Activated CD4-positive, alpha-beta T cell treated with anti-CD3 and anti-CD28 coated beads, Interleukin-2, amount 10 ng/mL, durations not matched to agents 7 days and 5 days (primary cell): ENCODE data around the gene PEX11G. TPM values are rescaled to one million over a fixed set of nuclear protein-coding genes. Genes with fewer than 3 reads are reported as not detected.
"Not testable (repeated sequence)": the region's sequence is repeated elsewhere in the genome, so short reads cannot be mapped to it uniquely, and the experiment has no call there.

Source experiments
- CTCF ChIA-PET: fragments of 350-600 bp; sonication (Branson Sonifier 250); formaldehyde crosslinking; loops from one replicate; lab custom pipeline; 2021; ENCODE audit warnings: antibody characterized with exemption; lab: Charles Lee
- POLR2A ChIA-PET: fragments of 350-600 bp; sonication (Branson Sonifier 250); formaldehyde crosslinking; loops from one replicate; lab custom pipeline; 2021; ENCODE audit warnings: antibody characterized with exemption; lab: Charles Lee
- DNase-seq: peaks from one replicate; pipeline ENCODE4 v3.0.0-alpha.2; 2020
- H3K27ac Mint-ChIP-seq: one replicate; pipeline ENCODE4 v1.8.0; 2021; ENCODE audit warnings: mild to moderate bottlenecking, moderate library complexity, mixed read lengths
- H3K27me3 Mint-ChIP-seq: one replicate; pipeline ENCODE4 v1.8.0; 2021; ENCODE audit warnings: mixed read lengths
- H3K36me3 Mint-ChIP-seq: one replicate; pipeline ENCODE4 v1.8.0; 2021; ENCODE audit warnings: low read depth, mixed read lengths
- H3K4me1 Mint-ChIP-seq: one replicate; pipeline ENCODE4 v1.8.0; 2021; ENCODE audit warnings: mixed read lengths
- H3K4me3 Mint-ChIP-seq: one replicate; pipeline ENCODE4 v1.8.0; 2021; ENCODE audit warnings: mild to moderate bottlenecking, moderate library complexity, mixed read lengths
- H3K9me3 Mint-ChIP-seq: one replicate; pipeline ENCODE4 v1.8.0; 2021; ENCODE audit warnings: mixed read lengths
- total RNA-seq, 2 experiments: library from RNA; stranded (reverse); gene quantifications; one replicate each; pipeline ENCODE4 v1.2.3, GENCODE V29; 2021

Gene PEX11G
- total RNA-seq, 2 experiments from 2014 or later, result 0.46 to 0.67 TPM

DNA sequence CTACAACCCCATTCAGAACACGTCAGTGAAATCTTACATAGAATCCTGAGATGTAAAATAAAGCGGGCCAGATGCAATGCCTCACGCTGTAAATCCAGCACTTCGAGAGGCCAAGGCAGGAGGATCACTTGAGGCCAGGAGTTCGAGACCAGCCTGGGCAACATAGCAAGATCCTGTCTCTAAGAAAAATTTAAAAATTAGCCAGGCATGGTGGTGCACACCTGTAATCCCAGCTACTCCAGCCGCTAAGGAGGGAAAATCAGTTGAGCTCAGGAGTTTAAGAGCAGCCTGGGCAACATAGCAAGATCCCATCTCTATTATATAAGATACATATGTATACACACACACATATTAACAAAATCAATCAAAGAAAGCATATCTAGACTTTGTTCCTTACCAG, 41.2 kb downstream of the PEX11G start:
- Mint-ChIP-seq H3K9me3 (peaks cover 11% of the 10 kb centered on the region), H3K4me3 (no peak overlapping the region), H3K4me1 (no peaks in the 10 kb centered on the region), H3K36me3 (peaks cover 59% of the 10 kb centered on the region), H3K27me3 (no peaks in the 10 kb centered on the region), H3K27ac (no peak overlapping the region)
- no peak for DNase-seq
- ChIA-PET POLR2A (no interaction called here), CTCF (no interaction called here)

DNA sequence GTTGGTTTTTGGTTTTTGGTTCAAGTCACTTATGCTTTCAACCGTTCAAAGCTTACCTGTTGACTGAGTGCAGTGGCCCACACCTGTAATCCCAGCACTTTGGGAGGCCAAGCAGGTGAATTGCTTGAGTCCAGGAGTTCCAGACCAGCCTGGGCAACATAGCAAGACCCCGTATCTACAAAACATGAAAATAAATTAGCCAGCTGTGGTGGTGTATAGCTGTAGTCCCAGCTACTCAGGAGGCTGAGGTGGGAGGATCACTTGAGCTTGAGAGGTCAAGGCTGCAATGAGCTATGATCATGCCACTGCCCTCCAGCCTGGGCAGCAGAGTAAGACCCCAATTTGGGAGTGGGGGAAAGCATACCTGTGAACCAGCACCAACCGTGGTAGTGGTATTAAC, 43.7 kb downstream of the PEX11G start:
- H3K27ac Mint-ChIP-seq, result no peak overlapping the region
- no peak for DNase-seq
- H3K4me3 Mint-ChIP-seq, result no peak overlapping the region
- H3K36me3 Mint-ChIP-seq, result peaks cover 55% of the 10 kb centered on the region
- peaks cover under 1% of the 10 kb centered on the region for H3K9me3 Mint-ChIP-seq
- no peaks in the 10 kb centered on the region for H3K4me1 Mint-ChIP-seq
- POLR2A ChIA-PET, result no interaction called here
- no peaks in the 10 kb centered on the region for H3K27me3 Mint-ChIP-seq
- CTCF ChIA-PET, result interaction anchor here (0.6 kb wide), 1 partner anchor 332 kb away, joined by 6 read pairs; no protein-coding TSS in a partner anchor

DNA sequence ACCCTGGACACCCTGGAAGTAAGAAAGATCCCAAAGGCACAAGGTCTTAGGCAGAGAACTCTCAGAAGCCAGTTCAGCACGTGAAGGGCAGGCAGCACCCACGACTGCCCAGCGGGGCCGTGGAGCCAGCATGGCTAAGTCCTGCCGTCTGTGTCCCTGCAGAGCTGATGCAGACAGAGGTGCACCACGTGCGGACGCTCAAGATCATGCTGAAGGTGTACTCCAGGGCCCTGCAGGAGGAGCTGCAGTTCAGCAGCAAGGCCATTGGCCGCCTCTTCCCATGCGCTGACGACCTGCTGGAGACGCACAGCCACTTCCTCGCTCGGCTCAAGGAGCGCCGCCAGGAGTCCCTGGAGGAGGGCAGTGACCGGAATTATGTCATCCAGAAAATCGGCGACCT, 44.8 kb downstream of the PEX11G start:
- H3K9me3 Mint-ChIP-seq, result no peaks in the 10 kb centered on the region
- no peaks in the 10 kb centered on the region for H3K27me3 Mint-ChIP-seq
- H3K36me3 Mint-ChIP-seq, result peaks cover 58% of the 10 kb centered on the region
- CTCF ChIA-PET, result no interaction called here
- POLR2A ChIA-PET, result no interaction called here
- DNase-seq, result no peak
- H3K4me3 Mint-ChIP-seq, result no peak overlapping the region
- H3K4me1 Mint-ChIP-seq, result no peaks in the 10 kb centered on the region
- peak overlapping the region; percentile 68 for H3K27ac Mint-ChIP-seq

DNA sequence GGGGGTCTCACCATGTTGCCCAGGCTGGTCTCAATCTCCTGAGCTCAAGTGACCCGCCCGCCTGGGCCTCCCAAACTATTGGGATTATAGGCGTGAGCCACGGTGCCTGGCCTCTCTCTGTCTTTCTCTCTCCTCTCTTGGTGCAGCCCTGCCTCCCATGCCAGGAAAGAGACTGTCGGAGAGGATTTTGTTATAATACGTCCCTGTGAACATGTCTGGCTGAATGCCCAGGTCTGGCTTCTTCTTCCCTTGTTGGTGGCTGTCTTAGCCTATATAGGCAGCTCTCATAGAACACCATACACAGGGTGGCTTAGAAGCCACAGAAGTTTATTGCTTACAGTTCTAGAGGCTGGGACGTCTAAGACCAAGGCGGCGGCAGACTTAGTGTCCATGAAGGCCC, 46.4 kb downstream of the PEX11G start:
- H3K27ac Mint-ChIP-seq, result no peak overlapping the region
- no peak overlapping the region for H3K4me3 Mint-ChIP-seq
- DNase-seq, result no peak
- H3K27me3 Mint-ChIP-seq, result no peaks in the 10 kb centered on the region
- ChIA-PET CTCF (interaction anchor here (0.6 kb wide), 1 partner anchor 47 kb away, joined by 3 read pairs; no protein-coding TSS in a partner anchor), POLR2A (no interaction called here)
- peaks cover 43% of the 10 kb centered on the region for H3K36me3 Mint-ChIP-seq
- no peaks in the 10 kb centered on the region for H3K9me3 Mint-ChIP-seq
- no peaks in the 10 kb centered on the region for H3K4me1 Mint-ChIP-seq

- peaks cover 44% of the 10 kb centered on the region for H3K36me3 Mint-ChIP-seq
- H3K4me1 Mint-ChIP-seq, result no peaks in the 10 kb centered on the region
- H3K27ac Mint-ChIP-seq, result no peak overlapping the region
- no peaks in the 10 kb centered on the region for H3K9me3 Mint-ChIP-seq
- H3K4me3 Mint-ChIP-seq, result no peak overlapping the region
- DNase-seq, result no peak
- no peaks in the 10 kb centered on the region for H3K27me3 Mint-ChIP-seq
- POLR2A ChIA-PET, result no interaction called here
- CTCF ChIA-PET, result interaction anchor here (0.6 kb wide), 1 partner anchor 30 kb away, joined by 3 read pairs; no protein-coding TSS in a partner anchor
Observed at GRCh38 chr19:7441468-7442146, 47.2 kb downstream of the PEX11G start.

- H3K4me3 Mint-ChIP-seq, result no peak overlapping the region
- no peak overlapping the region for H3K27ac Mint-ChIP-seq
- POLR2A ChIA-PET, result no interaction called here
- no peaks in the 10 kb centered on the region for H3K27me3 Mint-ChIP-seq
- no peaks in the 10 kb centered on the region for H3K9me3 Mint-ChIP-seq
- no peak for DNase-seq
- peaks cover 52% of the 10 kb centered on the region for H3K36me3 Mint-ChIP-seq
- CTCF ChIA-PET, result interaction anchor here (0.6 kb wide), 1 partner anchor 1459 kb away, joined by 3 read pairs; no protein-coding TSS in a partner anchor
- no peaks in the 10 kb centered on the region for H3K4me1 Mint-ChIP-seq
Observed at GRCh38 chr19:7440188-7440975, 48.5 kb downstream of the PEX11G start.

DNA sequence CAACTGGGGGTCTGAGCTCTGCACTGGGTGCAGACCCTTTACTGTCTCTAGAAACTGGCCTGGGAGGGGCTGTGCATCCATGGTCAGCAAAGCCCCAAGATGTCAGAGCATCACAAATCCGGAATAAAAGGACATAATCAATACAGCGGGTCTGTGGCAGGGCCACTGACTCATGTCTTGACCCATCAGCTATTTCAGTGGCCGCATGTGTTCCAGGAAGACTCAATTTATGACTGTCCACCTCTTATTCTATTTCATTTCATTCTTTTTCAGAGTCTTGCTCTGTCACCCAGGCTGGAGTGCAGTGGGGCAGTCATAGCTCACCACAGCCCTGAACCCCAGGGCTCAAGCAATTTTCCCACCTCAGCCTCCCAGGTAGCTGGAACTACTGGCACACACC, 53.2 kb downstream of the PEX11G start:
- no peaks in the 10 kb centered on the region for H3K27me3 Mint-ChIP-seq
- ChIA-PET POLR2A (no interaction called here), CTCF (no interaction called here)
- peaks cover 34% of the 10 kb centered on the region for H3K36me3 Mint-ChIP-seq
- H3K4me3 Mint-ChIP-seq, result no peak overlapping the region
- no peaks in the 10 kb centered on the region for H3K4me1 Mint-ChIP-seq
- H3K9me3 Mint-ChIP-seq, result no peaks in the 10 kb centered on the region
- DNase-seq, result no peak
- no peak overlapping the region for H3K27ac Mint-ChIP-seq

DNA sequence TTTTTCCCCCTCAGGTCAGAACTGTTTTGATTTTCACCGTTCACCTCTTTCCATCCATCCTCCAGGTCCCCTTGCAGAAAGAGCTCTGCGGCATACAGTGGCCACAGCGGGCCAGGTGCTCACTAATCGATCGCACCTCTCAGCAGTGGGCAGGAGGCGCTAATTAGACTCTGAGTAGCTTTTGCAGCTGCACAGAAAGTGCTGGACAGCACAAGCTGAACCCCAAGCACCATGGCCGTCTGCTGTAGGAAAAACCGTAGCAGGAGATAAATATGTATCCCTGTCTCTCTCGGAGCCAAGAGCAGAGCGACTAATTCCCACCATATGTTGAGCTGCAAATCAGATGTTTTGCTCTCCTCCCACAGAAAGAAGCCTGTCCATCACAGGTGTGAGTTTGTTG, 54.4 kb downstream of the PEX11G start:
- POLR2A ChIA-PET, result no interaction called here

DNA sequence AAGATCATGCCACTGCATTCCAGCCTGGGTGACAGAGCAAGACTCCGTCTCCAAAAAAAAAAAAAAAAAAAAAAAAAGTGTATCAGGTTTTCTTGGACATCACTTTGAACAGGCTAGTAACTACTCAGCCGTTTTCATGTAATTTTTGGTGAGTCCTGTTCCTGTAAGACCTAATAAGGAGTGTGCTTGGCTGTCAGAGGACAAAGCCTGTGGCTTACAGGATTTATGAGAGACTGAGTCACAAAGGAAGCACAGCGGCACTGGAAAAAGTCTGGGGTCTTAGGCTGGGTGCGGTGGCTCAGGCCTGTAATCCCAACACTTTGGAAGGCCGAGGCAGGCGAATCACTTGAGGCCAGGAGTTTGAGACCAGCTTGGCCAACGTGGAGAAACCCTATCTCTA, 55.4 kb downstream of the PEX11G start:
- H3K27me3 Mint-ChIP-seq, H3K9me3 Mint-ChIP-seq, DNase-seq, POLR2A ChIA-PET, H3K4me1 Mint-ChIP-seq, H3K27ac Mint-ChIP-seq, H3K4me3 Mint-ChIP-seq: not testable (repeated sequence)
- peaks cover 33% of the 10 kb centered on the region for H3K36me3 Mint-ChIP-seq
- CTCF ChIA-PET, result interaction anchor here (1.3 kb wide), 1 partner anchor 92 kb away, joined by 3 read pairs; no protein-coding TSS in a partner anchor

More for the DNA sequence above, 54.4 kb downstream of the PEX11G start:
- Mint-ChIP-seq H3K27me3 (no peaks in the 10 kb centered on the region), H3K9me3 (no peaks in the 10 kb centered on the region), H3K4me3 (no peak overlapping the region), H3K4me1 (no peaks in the 10 kb centered on the region), H3K27ac (no peak overlapping the region), H3K36me3 (peaks cover 29% of the 10 kb centered on the region)
- CTCF ChIA-PET, result no interaction called here
- no peak for DNase-seq

DNA sequence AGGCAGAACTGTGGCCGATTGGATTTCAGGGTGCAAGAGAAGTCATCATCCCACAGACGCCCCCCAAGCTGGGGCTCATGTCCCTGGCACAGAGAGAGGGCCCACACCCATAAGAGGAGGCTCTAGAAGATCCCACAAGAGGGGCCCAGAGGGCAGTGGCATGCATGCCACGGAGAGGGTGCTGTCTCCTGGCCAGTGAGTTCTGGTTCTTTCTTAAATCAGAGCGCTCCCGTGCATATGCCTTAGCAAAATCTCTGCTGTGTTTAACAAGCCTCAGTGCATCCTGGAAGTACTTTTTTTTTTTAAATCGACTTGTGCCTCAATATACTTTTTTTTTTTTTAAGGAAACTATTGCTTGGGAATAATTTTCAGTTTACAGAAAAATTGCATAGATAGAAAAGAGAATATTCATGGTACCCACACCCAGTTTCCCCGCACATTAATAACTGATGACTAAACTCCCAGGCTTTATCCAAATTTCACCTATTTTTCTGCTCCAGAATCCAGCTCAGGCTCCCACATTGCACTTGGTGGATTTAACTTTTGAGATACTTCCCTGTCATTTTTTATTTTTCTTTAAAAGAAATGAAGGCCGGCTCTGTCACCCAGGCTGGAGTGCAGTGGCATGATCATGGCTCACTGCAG, 59.1 kb downstream of the PEX11G start:
- H3K27ac Mint-ChIP-seq, result no peak overlapping the region
- peaks cover 30% of the 10 kb centered on the region for H3K36me3 Mint-ChIP-seq
- H3K9me3 Mint-ChIP-seq, result no peaks in the 10 kb centered on the region
- no peak for DNase-seq
- no peaks in the 10 kb centered on the region for H3K27me3 Mint-ChIP-seq
- POLR2A ChIA-PET, result no interaction called here
- CTCF ChIA-PET, result no interaction called here
- H3K4me1 Mint-ChIP-seq, result peaks cover 15% of the 10 kb centered on the region
- H3K4me3 Mint-ChIP-seq, result no peak overlapping the region

DNA sequence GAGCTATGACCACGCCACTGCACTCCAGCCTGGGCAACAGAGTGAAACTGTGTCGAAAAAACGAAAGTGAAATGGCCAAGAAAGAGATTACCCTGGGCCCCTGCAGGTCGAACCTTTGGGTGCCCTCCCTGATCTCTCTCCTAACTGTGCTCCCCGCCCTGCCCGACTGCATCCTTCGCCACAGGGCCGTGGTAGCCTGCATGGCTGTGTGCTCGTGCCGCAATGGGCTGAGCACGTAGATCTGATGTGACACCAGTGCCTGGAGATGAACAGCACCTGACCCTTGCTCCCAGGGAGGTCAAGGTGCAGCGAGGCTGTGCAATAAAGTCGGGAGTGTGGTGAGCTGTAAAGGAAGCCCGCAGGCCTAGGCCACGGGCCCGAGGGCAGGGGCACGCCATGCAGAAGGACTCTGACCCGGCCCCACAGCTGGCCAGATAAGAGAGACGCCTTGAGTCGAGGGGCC, 60.2 kb downstream of the PEX11G start:
- H3K27ac Mint-ChIP-seq, result no peak overlapping the region

DNA sequence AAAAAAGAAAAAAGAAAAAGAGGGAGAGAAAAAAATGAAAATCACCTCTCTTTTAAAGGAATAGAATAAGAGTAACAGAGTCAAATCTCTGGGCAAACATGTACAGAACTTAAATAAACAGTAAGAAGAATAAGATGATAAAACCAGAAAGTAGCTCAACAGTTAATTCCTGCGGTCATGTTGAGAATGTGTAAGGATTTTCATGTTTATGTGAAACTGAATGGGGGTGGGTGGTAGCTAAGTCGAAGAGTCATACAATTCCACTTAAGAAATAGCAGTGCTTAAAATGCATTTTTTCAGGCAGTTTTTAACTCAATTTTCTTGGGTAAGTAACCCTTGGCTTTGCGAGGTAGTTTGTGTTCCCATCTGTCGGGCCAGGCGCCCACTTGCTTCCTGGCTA, 60.9 kb downstream of the PEX11G start:
- Mint-ChIP-seq H3K4me1 (peaks cover 15% of the 10 kb centered on the region), H3K9me3 (no peaks in the 10 kb centered on the region), H3K27ac (no peak overlapping the region), H3K36me3 (peaks cover 29% of the 10 kb centered on the region), H3K27me3 (no peaks in the 10 kb centered on the region), H3K4me3 (peak overlapping the region; percentile 11)
- ChIA-PET POLR2A (no interaction called here), CTCF (interaction anchor here (0.6 kb wide), 2 partner anchors 30 to 771 kb away, joined by 4 read pairs; no protein-coding TSS in a partner anchor)
- no peak for DNase-seq

More for the DNA sequence above, 60.2 kb downstream of the PEX11G start:
- CTCF ChIA-PET, result no interaction called here
- Mint-ChIP-seq H3K9me3 (no peaks in the 10 kb centered on the region), H3K27me3 (no peaks in the 10 kb centered on the region), H3K4me3 (no peak overlapping the region), H3K36me3 (peaks cover 25% of the 10 kb centered on the region), H3K4me1 (peaks cover 15% of the 10 kb centered on the region)
- POLR2A ChIA-PET, result no interaction called here
- DNase-seq, result no peak
